Ishikawa (cell line): ENCODE data around the gene ARL8A.

Experiments used
- CEBPB ChIP-seq: IDR thresholded peaks from 2 replicates; pipeline ENCODE4 v1.6.1; 2012
- CREB1 ChIP-seq: IDR thresholded peaks from 2 replicates; pipeline ENCODE4 v1.6.1; 2012; ENCODE audit warnings: low read depth
- EGR1 ChIP-seq: IDR thresholded peaks from 2 replicates; pipeline ENCODE4 v1.6.1; 2012
- EP300 ChIP-seq: IDR thresholded peaks from 2 replicates; pipeline ENCODE4 v1.6.1; 2012; ENCODE audit warnings: borderline replicate concordance
- FOXM1 ChIP-seq: IDR thresholded peaks from 2 replicates; pipeline ENCODE4 v1.6.1; 2012; ENCODE audit warnings: low read depth, borderline replicate concordance
- MAX ChIP-seq: IDR thresholded peaks from 2 replicates; pipeline ENCODE4 v1.6.1; 2012
- NFIC ChIP-seq: IDR thresholded peaks from 2 replicates; pipeline ENCODE4 v1.6.1; 2012
- RAD21 ChIP-seq: IDR thresholded peaks from 2 replicates; pipeline ENCODE4 v1.6.1; 2012; ENCODE audit warnings: low read depth
- REST ChIP-seq: IDR thresholded peaks from 2 replicates; pipeline ENCODE4 v1.6.1; 2012; ENCODE audit warnings: low read depth, mild to moderate bottlenecking
- TAF1 ChIP-seq: IDR thresholded peaks from 2 replicates; pipeline ENCODE4 v1.6.1; 2012; ENCODE audit warnings: low read depth, mild to moderate bottlenecking
- TCF12 ChIP-seq: IDR thresholded peaks from 2 replicates; pipeline ENCODE4 v1.6.1; 2012; ENCODE audit warnings: low read depth
- TEAD4 ChIP-seq: IDR thresholded peaks from 2 replicates; pipeline ENCODE4 v1.6.1; 2012
- USF1 ChIP-seq: IDR thresholded peaks from 2 replicates; pipeline ENCODE4 v1.6.1; 2012
- YY1 ChIP-seq: IDR thresholded peaks from 2 replicates; pipeline ENCODE4 v1.6.1; 2012; ENCODE audit warnings: low read depth
- ZBTB7A ChIP-seq: IDR thresholded peaks from 2 replicates; pipeline ENCODE4 v1.6.1; 2012; ENCODE audit warnings: low read depth

ARL8A gene

GRCh38 chr1:202144402-202145067 lies at the start of gene ARL8A:
Gene ARL8A, minus strand, starts transcription at chr1:202144737. Its CDS starts 165 bp downstream, at chr1:202144572.
- TF ChIP-seq MAX (peak; percentile 53; the same call in 1 of the 2 replicates), EGR1 (no peak), FOXM1 (no peak), EP300 (0 out of 2 replicates have a peak, but pooled peaks have one; percentile 22), TEAD4 (no peak), ZBTB7A (peak; percentile 71)

GRCh38 chr1:202194328-202194648 lies 49.8 kb upstream of the ARL8A start:
- TF ChIP-seq FOXM1 = no peak
- no peak for TF ChIP-seq USF1
- TF ChIP-seq MAX = no peak
- TF ChIP-seq ZBTB7A = no peak
- TF ChIP-seq CEBPB = no peak
- no peak for TF ChIP-seq CREB1
- no peak for TF ChIP-seq REST
- TF ChIP-seq NFIC = no peak
- no peak for TF ChIP-seq EP300
- TF ChIP-seq YY1 = no peak
- no peak for TF ChIP-seq RAD21
- no peak for TF ChIP-seq EGR1
- no peak for TF ChIP-seq TCF12
- TF ChIP-seq TAF1 = no peak
- TF ChIP-seq TEAD4 = no peak

- TF ChIP-seq ZBTB7A = peak; percentile 23; the same call in 1 of the 2 replicates
- TF ChIP-seq CEBPB = no peak
Observed at GRCh38 chr1:202193614-202194327, 49.2 kb upstream of the ARL8A start, which contains the start of gene LGR6. Gene LGR6, plus strand, starts transcription at chr1:202193799. Its CDS starts 191 bp downstream, at chr1:202193990.

GRCh38 chr1:202192770-202193613 lies 48.5 kb upstream of the ARL8A start:
- TF ChIP-seq RAD21 (peak; percentile 93), CEBPB (no peak), ZBTB7A (peak; percentile 69; the same call in 1 of the 2 replicates), USF1 (no peak), NFIC (no peak)

GRCh38 chr1:202189918-202190715 lies 45.6 kb upstream of the ARL8A start:
- TF ChIP-seq EGR1 (no peak), MAX (no peak), TEAD4 (no peak), TCF12 (no peak), REST (no peak), EP300 (no peak), RAD21 (no peak), NFIC (no peak), CEBPB (no peak), YY1 (no peak), ZBTB7A (no peak), TAF1 (no peak), USF1 (no peak), CREB1 (no peak), FOXM1 (no peak)
